Inferior parietal cortex (tissue), 1 donor: ENCODE data around the gene CEP97.

Experiments used
- DNase-seq: peaks from one replicate; pipeline ENCODE4 v3.0.0-alpha.2; 2016; ENCODE audit errors: extremely low spot score

The CEP97 gene

DNA sequence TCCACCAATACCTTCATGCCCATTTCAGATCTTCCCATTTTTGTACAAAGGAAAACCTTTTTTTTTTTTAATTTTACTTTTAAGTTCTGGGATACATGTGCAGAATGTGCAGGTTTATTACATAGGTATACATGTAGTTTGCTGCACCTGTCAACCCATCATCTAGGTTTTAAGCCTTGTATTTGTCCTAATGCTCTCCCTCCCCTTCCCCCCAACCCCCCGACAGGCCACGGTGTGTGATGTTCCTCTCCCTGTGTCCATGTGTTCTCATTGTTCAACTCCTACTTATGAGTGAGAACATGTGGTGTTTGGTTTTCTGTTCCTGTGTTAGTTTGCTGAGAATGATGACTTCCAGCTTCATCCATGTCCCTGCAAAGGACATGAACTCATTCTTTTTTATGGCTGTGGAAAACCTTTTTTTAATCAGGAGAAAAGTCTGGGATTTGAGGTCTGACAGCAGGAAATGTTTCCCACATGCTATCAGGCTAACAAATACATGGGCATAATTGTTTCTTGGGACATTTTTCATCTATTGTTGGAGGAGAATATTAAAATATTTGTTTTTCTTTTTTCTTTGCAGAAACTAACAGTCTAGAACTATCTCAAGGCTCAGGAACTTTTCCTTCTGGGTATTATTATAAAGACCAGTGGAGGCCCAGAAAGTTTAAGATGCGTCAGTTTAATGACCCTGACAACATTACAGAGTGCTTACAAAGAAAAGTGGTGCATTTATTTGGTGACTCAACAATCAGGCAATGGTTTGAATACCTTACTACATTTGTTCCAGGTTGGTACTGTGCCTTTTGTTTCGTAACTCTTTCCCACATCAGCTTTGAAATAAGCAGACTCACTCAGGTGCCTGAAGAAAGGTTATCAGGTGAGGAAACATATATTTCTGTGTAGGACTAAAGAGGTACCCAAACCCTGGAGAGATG is 92.1 kb downstream of the CEP97 start:
- no peak for DNase-seq

DNA sequence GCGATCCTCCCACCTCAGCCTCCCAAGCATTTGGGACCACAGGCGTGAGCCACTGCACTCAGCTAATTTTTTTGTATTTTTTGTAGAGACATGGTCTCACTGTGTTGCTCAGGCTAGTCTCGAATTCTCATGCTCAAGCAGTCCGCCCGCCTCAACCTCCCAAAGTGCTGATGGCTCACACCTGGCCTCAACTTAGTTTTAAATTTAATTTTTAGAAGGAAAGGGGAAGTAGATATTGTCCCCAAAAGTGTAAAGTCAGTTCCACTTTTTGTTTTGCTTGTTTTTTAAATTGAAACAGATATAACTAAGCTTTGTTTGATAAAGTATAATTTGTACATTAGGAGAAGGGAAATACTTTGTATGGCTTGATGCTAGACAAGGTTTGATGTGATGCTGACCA is 93.6 kb downstream of the CEP97 start:
- no peak for DNase-seq

DNA sequence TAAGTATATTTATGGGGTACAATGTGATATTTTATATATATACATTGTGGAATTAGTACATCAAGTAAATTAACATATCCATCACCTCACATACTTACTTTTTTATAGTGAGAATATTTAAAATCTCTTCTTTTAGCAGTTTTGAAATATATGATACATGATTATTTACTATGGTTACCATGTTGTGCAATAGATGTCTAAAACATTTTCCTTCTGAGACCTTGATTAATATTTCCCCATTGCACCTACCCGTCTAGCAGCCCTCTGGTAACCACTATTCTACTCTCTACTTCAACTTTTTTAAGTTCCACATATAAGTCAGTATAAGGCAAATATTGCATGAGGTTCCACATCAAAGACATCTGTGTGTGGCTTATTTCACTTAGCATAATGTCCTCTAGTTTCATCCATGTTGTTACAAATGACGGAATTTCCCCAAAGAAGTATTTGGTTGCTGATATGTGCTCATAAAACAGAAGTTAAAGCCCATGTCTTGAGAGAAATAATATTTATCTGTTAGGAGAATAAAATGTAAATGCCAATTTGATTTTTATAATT is 95.3 kb downstream of the CEP97 start:
- no peak for DNase-seq
